HepG2 (cell line): ENCODE results near the gene PARP1. TPM values are rescaled to one million over a fixed set of nuclear protein-coding genes. Genes with fewer than 3 reads are reported as not detected.

Source experiments
- ATAC-seq: fragments of 200-7000 bp; cut with Tn5 transposase; 3 replicates; pipeline ENCODE4 v1.9.1; 2020; ENCODE audit warnings: mild to moderate bottlenecking, moderate library complexity
- BruUV-seq: library from RNA; stranded (reverse); fragments of 400-500 nt; replicated peaks from 2 replicates; lab custom pipeline; 2021; lab: Mats Ljungman, UMichigan
- CTCF ChIA-PET: fragments of 300-600 bp; formaldehyde crosslinking; extraction: SDS; loops from one replicate; lab custom pipeline; 2021; ENCODE audit warnings: low total read pairs, inconsistent platforms, low intra/inter-chr PET ratio; lab: Yijun Ruan, JAX
- POLR2A ChIA-PET: fragments of 350-600 bp; sonication (Branson Sonifier 250); formaldehyde crosslinking; loops from one replicate; lab custom pipeline; 2020; ENCODE audit warnings: antibody characterized with exemption, inconsistent platforms; lab: Yijun Ruan, JAX
- DNase-seq: peaks from one replicate; pipeline ENCODE4 v3.0.0-alpha.2; 2015; ENCODE audit warnings: low spot score
- FAIRE-seq: peaks from 3 replicates; lab custom pipeline; 2011; peaks lifted over from hg19 to GRCh38; lab: Jason Lieb, UNC
- H2AFZ ChIP-seq: one replicate; pipeline ENCODE4 v1.6.1; 2011; ENCODE audit warnings: low read length, inconsistent platforms
- H3K27ac ChIP-seq: fragments of 300-600 bp; 3 replicates; pipeline ENCODE4 v1.8.0; 2011; ENCODE audit warnings: mixed run types, mild to moderate bottlenecking, mixed read lengths, low read length, inconsistent platforms; ENCODE audit not compliant: insufficient read depth; ENCODE audit errors: extremely low read length
- H3K27me3 ChIP-seq, 2 experiments: fragments of 200-600 bp in 1 of 2; 2 replicates in 1 of 2; 3 replicates in 1 of 2; pipeline versions ENCODE4 v1.6.0 to v1.8.0; 2011; ENCODE audit warnings: low read length in 2 of 2, mild to moderate bottlenecking in 2 of 2, moderate library complexity in 2 of 2, inconsistent platforms in 1 of 2; ENCODE audit not compliant: insufficient read depth in 2 of 2, control insufficient read depth in 1 of 2
- H3K36me3 ChIP-seq, 2 experiments: fragments of 200-600 bp in 1 of 2; replicated peaks in 1 of 2; 2 replicates in 1 of 2; 3 replicates in 1 of 2; pipeline versions ENCODE4 v1.5.1 to v1.8.0; 2011; ENCODE audit warnings: low read length in 2 of 2, inconsistent platforms in 1 of 2; ENCODE audit not compliant: insufficient read depth in 2 of 2, control insufficient read depth in 1 of 2
- H3K4me1 ChIP-seq: 2 replicates; pipeline ENCODE4 v1.5.1; 2012; ENCODE audit warnings: low read length, inconsistent platforms; ENCODE audit not compliant: insufficient read depth
- H3K4me2 ChIP-seq: 2 replicates; pipeline ENCODE4 v1.6.0; 2011; ENCODE audit warnings: low read depth, low read length, inconsistent platforms
- H3K4me3 ChIP-seq, 3 experiments: fragments of 200-600 bp in 1 of 3; sonication (generic), shearing (Covaris generic) in 1 of 3; replicated peaks in 1 of 3; 2 replicates each; pipeline ENCODE4 v1.5.1; 2011 to 2016; ENCODE audit warnings: low read length in 3 of 3, inconsistent platforms in 2 of 3, low read depth in 2 of 3, mild to moderate bottlenecking in 2 of 3, control low read depth in 1 of 3, mixed read lengths in 1 of 3; ENCODE audit not compliant: insufficient read depth in 1 of 3
- H3K79me2 ChIP-seq: one replicate; pipeline ENCODE4 v1.6.1; 2011; ENCODE audit warnings: low read length, inconsistent platforms; ENCODE audit not compliant: insufficient read depth
- H3K9ac ChIP-seq: 2 replicates; pipeline ENCODE4 v1.6.0; 2011; ENCODE audit warnings: mild to moderate bottlenecking, low read depth, low read length, inconsistent platforms; ENCODE audit not compliant: insufficient read depth
- H3K9me3 ChIP-seq: 2 replicates; pipeline ENCODE4 v1.5.1; 2012; ENCODE audit warnings: mild to moderate bottlenecking, low read length
- H4K20me1 ChIP-seq: 2 replicates; pipeline ENCODE4 v1.6.0; 2011; ENCODE audit warnings: inconsistent platforms, mild to moderate bottlenecking, low read length, moderate library complexity; ENCODE audit not compliant: insufficient read depth
- PBX2 ChIP-seq: IDR thresholded peaks from 2 replicates; pipeline ENCODE4 v1.6.1; 2016; ENCODE audit warnings: control low read depth
- YY1 ChIP-seq: IDR thresholded peaks from 2 replicates; pipeline ENCODE4 v1.6.1; 2011; ENCODE audit warnings: low read length, low read depth, moderate library complexity, mild to moderate bottlenecking; ENCODE audit not compliant: insufficient read depth, insufficient replicate concordance
- ZNF687 ChIP-seq: sonication (generic); formaldehyde crosslinking; IDR thresholded peaks from 2 replicates; pipeline ENCODE4 v1.5.1; 2020; ENCODE audit warnings: mild to moderate bottlenecking, missing genetic modification reagents, moderate library complexity
- ZNF770 ChIP-seq: sonication (generic); formaldehyde crosslinking; IDR thresholded peaks from 2 replicates; pipeline ENCODE4 v1.5.0; 2020; ENCODE audit warnings: mild to moderate bottlenecking, missing genetic modification reagents
- WGBS: methylation state at CpG from one replicate; pipeline ENCODE4 v1.1.6; 2017; ENCODE audit warnings: low lambda C conversion rate; 5-methylcytosine and 5-hydroxymethylcytosine counted together
- in situ Hi-C: cut with HindIII; loops from 2 replicates; pipeline ENCODE4 v1.10.0; 2017; ENCODE audit warnings: low pct_unique_long_range_greater_than_20kb; ENCODE audit not compliant: extremely low pct_ligation_motif_present
- intact Hi-C: fragments of 100-400 bp; cut with micrococcal nuclease; formaldehyde crosslinking; loops from one replicate; pipeline ENCODE4 v1.10.0; 2022; ENCODE audit not compliant: unreplicated experiment
- polyA plus RNA-seq, 8 experiments: library from polyadenylated mRNA; depleted of rRNA in 3 of 8; stranded (reverse) in 7 of 8; unstranded in 1 of 8; fragments of >200 nt; fragmentation: Illumina TruSeq in 4 of 8; extraction: Trizol in 4 of 8; gene quantifications; 2 replicates each; pipeline versions ENCODE4 v1.2.1 to v1.2.3, GENCODE V29; 2011 to 2016; ENCODE audit warnings: low read depth in 4 of 8, missing spikeins in 1 of 8, mixed read lengths in 1 of 8; ENCODE audit not compliant: insufficient read depth in 1 of 8
- total RNA-seq, 5 experiments: library from RNA; depleted of rRNA; stranded (reverse); fragments of >200 nt; fragmentation: Illumina TruSeq; extraction: Trizol; gene quantifications; 2 replicates each; pipeline ENCODE4 v1.2.3, GENCODE V29; 2016; ENCODE audit warnings: low read depth in 1 of 5

PARP1 gene
- total and polyA plus RNA-seq, 2 of the 13 experiments (the other 11 are each of a cell fraction or from before 2014, with no cell fraction given): 50.1 to 85.2 TPM

- Histone ChIP-seq H2AFZ (no peak overlapping the region), H3K79me2 (no peaks in the 10 kb centered on the region), H3K36me3 (no peaks in the 10 kb centered on the region), H3K4me1 (peaks cover 19% of the 10 kb centered on the region), H3K9ac (peak overlapping the region; percentile 7; the same call in 1 of the 2 replicates), H3K4me3 (peak overlapping the region in 1 of 3 experiments; percentile 10; a peak in 1 of 6 replicates), H4K20me1 (no peaks in the 10 kb centered on the region), H3K27ac (no peak overlapping the region), H3K4me2 (peak overlapping the region; percentile 68), H3K9me3 (no peaks in the 10 kb centered on the region), H3K27me3 (no peaks in the 10 kb centered on the region; a peak in 1 of 5 replicates)
- intact Hi-C loops (no loop called here), in situ Hi-C loops (no loop called here)
- ATAC-seq (peak; percentile 35), FAIRE-seq (no peak), DNase-seq (no peak)
- BruUV-seq: no TSS peak
- POLR2A ChIA-PET: no interaction called here
- CTCF ChIA-PET: no interaction called here
- TF ChIP-seq PBX2 (CRISPR knock-in tag) (no peak), YY1 (no peak), ZNF687 (CRISPR knock-in tag) (peak; percentile 25), ZNF770 (CRISPR knock-in tag) (peak; percentile 76; the same call in 1 of the 2 replicates)
- 34% methylated on average over 18 of the region's 18 CpGs for WGBS
These were observed 57.9 kb downstream of the PARP1 start for GRCh38 chr1:226349801-226350518.
